Stimulated activated CD4-positive, alpha-beta T cell treated with anti-CD3 and anti-CD28 coated beads, Interleukin-15, amount 100 ng/mL, for 24 hours (primary cell): ENCODE results near the gene TMEM209.
"Not testable (repeated sequence)": the region's sequence is repeated elsewhere in the genome, so short reads cannot be mapped to it uniquely, and the experiment has no call there.

Source experiments
- DNase-seq: peaks from one replicate; pipeline ENCODE4 v3.0.0-alpha.2; 2020

Gene TMEM209

DNA sequence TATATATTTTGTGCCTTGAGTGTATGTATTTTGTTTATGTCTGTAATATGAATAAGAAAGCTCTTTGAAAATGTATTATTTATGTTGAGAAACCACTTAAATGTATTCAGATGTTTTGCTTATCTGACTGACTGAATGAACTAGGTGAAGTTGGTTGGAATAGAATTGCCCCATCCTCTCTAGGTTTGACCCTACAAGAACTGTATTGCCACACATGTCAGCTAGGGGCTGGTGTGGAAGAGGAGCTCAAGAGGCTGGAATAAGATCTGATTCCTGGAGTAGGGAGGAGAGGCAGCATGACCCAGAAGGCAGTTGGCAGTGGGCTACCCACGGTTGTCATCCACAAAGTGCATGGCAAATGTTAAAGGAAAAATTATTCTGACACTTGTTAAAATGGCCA, 11.5 kb upstream of the TMEM209 start:
- no peak for DNase-seq

DNA sequence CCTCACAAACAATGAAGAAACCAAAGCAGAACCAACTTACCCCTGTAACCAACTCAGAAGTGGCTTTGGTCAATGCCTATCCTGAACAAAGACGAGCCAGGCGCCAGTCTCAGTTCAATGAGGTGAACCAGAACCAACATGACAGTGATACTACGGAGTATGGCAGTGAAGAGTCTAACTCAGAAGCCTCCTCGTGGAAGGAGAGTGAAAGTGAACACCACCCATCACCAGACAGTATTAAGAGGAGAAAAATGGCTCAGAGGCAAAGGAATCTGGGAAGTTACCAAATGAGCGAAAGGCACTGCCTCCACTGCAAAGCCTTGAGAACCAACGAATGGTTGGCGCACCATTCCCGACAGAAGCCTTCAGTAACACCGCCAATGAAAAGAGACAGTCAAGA, 10.8 kb upstream of the TMEM209 start:
- DNase-seq = no peak

DNA sequence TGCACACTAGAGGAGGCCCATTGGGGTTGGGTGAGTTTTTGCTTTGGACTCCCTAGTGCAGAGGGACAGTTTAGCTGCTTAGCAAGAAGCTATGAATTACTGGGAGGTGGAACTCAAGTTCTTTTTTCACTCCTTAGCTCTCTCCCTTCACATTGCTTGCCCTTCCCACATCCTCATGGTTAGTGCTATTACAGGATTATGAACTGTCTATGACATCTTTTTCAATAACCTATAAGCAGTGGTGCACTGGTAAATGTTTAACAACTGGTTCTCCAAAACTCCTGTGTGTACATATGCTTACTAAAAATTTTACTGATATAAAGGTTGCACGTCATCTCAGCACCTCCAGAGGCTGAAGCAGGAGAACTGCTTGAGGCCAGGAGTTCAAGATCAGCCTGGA, 8.6 kb upstream of the TMEM209 start:
- DNase-seq = no peak

DNA sequence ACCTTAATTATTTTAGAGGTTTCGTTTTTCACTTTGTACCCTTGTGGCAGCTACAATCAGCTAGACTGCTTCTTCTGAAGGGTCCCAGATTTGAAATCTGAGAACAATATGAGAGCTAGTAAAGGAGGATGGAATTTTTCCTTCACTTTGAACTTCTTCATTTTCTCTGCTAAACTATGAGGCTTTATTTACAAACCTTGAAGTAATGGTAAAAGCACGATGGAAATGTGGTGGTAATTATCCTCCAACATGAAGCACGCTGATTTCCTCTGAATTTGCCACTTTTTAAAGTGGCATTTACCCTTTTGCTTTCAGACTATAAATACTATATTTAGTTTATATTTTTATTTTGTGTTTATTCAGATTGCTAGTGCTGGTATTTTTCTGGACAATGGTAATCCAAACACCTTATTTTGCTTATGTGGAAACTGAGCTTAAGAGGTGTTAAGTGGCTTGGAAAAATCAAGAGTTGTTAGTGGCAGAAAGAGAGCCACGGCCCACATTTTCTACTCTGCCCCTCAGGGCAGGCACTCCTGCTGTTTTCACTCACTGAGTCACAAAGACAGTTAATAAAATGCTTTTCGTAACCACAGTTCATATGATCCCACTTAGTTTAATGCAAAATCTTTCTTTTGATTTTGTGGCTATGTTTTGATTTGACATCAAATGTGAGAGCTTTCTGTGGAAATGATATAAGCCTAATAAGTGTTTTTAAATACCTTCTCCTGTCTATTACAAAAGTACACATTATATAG, 5.2 kb upstream of the TMEM209 start:
- DNase-seq = no peak

DNA sequence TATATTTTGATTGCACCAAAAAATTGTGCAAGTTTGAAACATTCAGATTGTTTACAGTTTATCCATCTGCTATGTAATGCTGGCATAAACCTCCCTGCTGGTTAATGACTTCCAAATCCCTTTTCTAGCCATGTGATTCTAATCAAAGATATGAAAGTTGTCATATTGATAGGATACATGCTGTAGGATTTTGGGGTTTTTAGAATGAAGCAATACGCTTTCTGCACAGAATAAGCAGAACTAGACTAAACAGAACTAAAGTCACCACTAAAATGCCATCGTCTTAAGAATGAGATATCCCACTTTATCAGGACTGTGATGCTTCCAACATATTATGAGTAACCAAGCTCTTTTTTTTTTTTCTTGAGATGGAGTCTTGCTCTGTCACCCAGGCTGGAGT, 3.3 kb upstream of the TMEM209 start:
- DNase-seq = no peak

DNA sequence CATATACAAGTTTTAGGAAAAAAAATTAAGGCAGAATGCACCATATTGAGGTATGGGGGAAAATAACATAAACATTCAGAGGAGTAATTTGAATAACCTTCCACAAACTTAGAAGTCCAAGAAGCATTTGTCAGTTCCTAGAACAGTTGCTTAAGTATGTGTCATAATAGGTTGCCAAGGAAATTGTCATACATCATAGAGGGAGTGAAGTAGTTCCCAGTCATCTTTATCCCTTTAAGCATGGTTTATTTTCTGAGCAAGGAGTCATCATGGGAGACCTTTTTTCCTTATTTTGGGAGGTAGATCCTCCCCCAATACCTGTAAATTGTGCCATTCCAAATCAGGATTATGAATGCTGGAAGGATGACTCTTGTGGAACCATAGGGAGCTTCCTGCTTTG, 2.4 kb upstream of the TMEM209 start, which contains the start of gene SSMEM1:
Gene SSMEM1 (plus strand): TSS at position 219 of the 400 bp plus-strand sequence. CDS start 51 bp downstream, at position 270.
- no peak for DNase-seq

DNA sequence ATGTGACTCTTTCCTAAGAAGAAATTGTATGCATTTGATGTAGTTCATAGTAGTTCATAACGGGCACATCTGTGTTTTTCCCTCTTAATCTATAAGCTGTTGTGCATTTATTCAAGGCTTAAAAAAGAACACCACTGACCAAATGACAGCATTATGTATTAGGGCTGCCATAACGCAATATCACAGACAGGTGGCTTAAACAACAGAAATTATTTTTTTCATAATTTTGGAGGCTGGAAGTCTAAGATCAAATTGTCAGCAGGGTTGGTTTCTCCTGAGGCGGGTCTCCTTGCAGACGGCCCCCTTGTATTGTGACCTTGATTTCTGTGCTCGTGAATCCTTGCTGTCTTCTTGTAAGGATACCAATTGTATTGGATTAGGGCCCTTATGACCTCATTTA, 1.8 kb upstream of the TMEM209 start:
- no peak for DNase-seq

DNA sequence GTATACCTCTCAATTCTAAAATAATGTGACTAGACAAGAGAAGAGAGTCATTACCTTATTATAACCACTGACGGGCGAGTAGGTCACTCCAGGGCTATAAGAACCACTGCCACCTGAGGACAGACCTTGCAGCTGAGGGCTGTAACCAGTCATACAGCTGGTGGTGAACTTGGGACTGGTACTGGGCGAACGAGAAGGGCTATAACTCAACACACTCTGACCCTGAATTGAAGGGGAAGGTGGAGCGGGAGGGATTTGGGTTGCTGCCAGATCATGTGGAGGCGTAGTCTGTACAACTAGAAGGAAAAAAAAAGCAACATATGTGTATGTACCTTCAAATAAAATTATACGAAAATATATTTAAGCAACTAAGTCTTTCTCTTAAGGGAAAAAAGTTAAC, 3.4 kb downstream of the TMEM209 start:
- no peak for DNase-seq

DNA sequence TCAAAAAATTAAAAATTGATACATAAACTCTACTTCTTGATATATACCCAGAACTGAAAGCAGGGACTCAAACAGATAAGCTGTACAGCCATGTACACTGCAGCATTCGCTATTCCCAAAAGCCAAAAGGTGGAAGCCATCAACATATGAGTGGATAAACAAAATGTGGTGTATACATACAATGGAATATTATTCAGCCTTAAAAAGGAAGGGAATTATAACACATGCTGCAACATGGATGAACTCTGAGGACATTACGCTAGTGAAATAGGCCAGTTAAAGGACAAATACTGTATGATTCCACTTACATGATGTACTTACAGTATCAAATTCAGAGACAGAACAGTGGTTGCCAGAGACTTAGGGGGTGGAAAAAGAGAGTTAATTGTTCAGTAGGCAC, 8.1 kb downstream of the TMEM209 start:
- DNase-seq = no peak

DNA sequence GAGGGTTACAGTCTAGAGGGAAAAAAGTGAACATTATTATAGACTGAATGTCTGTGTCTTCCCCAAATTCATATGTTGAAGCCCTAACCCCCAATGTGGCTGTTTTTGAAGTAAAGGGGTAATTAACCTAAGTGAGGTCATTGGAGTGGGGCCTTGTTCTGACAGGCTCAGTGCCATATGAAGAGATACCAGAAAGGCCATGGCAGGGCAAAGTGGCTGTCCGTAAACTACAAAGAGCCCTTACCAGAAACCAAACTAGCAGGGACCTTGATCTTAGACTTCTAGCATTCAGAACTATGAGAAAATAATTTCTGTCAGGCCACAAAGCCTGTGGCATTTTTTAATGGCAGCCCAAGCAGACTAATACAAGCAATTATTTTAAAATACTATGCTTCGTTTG, 8.7 kb downstream of the TMEM209 start:
- DNase-seq = no peak

DNA sequence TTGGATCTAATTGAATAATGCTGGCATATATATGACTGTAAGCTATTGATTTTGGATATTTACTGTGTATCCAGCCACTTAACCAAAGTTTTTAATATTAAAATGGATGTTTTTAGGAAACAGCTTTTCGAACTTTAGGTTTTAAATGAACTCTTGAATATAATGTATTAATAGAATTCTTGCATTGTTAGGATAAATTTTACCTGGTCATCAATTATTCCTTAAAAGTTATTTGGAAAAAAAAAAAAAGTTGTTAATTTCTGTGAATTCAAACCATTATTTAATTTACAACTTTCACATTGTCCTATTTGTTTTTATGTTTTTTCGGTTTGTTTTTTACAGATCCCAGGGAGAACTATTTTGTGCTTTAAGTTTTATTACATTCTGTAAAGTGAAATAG, 9.8 kb downstream of the TMEM209 start:
- DNase-seq = no peak

DNA sequence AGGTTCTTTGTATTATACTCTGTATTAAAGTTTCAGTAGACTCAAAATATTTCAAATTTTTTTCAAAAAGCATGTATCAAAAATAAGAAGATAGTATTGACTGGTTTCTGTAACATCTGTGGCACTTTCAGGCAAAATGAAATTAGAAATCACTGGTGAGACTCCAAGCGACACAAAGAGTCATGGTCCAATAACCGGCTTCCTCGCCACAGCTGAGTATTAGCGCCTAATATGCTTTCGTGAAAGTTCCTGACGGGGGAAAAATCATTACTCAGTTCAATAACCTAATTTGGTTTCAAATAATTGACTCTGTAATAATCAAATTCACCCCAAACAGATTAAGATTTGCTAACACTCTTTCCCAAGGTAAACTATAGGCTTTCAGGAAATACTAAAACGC, 13.4 kb downstream of the TMEM209 start:
- no peak for DNase-seq

DNA sequence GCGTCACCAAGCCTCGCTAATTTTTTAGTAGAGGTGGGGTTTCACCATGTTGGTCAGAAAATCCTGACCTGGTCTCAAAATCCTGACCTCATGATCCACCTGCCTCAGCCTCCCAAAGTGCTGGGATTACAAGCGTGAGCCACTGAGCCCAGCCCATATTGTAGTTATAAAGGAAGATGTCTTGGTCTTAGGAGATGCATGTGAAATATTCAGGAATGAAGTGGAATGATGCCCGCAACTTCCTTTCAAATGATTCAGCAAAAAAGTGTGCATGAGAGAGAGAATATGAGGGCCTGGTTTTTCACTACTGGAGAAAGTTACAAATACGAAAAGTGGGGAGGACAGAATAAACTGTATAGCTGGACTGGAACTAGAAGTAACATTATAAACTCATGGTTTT, 15.9 kb downstream of the TMEM209 start:
- DNase-seq = no peak

DNA sequence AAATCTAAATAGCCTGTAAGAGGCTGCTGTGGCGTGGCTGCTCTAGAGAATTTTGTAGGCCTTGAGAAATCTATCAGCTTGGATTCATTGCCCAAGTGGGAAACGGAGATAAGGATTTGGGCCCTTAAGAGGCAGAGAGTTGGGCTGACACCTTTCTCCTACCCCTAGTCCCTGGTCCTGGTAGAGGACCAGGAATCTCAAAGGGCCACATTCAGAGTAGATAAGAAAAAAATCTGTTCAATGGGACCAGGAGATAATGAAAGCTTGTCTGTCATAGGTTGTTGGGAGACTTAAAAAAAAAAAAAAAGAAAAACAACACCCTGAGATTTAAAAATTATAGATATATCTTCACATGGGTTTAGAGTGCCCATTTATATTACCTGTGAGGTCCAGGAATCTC, 17.8 kb downstream of the TMEM209 start:
- DNase-seq = no peak

DNA sequence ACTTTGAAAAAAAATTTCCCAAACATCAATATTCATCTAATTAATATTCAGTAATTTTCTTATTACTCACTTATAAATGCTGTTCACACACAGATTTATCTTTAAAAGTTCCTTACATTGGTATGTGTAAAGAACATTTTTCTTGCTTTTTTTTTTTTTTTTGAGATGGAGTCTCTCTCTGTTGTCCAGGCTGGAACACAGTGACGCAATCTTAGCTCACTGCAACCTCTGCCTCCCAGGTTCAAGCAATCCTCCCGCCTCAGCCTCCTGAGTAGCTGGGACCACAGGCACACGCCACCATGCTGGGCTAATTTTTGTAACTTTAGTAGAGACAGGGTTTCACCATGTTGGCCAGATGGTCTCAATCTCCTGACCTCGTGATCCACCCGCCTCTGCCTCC, 20.9 kb downstream of the TMEM209 start:
- DNase-seq = not testable (repeated sequence)

DNA sequence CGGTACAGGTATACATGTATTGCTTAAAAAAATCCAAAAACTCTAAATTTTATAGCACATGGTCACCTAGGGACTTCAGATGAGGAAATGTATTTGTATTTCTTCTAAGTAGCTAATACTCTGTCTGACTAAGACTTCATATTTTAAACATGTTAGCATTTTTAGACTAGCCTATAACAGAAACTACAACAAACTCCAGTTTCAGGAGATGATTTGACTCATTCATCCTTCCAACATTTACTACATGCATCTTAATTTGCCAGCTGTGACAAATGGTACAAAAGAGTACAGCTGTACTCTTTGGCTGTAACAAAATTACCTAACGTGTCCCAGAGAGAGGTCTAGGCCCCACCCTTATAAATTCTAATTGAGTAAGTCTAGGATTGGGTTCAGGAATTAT, 22.2 kb downstream of the TMEM209 start:
- no peak for DNase-seq

DNA sequence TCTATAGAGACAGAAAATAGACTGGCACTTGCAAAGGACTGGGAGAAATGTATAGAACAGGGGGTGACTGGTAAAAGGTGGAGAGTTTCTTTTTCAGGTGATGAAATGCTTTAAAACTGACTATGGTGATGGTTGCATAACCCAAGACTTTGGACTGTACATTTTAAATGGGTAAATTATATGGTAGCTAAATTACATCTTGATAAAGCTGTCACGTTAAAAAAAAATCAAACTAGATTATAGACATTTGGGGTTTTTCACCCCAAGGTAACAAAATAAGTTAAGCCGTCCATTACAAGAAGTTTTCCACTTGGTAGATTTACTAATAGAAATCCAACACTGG, 24.0 kb downstream of the TMEM209 start:
- DNase-seq = no peak

DNA sequence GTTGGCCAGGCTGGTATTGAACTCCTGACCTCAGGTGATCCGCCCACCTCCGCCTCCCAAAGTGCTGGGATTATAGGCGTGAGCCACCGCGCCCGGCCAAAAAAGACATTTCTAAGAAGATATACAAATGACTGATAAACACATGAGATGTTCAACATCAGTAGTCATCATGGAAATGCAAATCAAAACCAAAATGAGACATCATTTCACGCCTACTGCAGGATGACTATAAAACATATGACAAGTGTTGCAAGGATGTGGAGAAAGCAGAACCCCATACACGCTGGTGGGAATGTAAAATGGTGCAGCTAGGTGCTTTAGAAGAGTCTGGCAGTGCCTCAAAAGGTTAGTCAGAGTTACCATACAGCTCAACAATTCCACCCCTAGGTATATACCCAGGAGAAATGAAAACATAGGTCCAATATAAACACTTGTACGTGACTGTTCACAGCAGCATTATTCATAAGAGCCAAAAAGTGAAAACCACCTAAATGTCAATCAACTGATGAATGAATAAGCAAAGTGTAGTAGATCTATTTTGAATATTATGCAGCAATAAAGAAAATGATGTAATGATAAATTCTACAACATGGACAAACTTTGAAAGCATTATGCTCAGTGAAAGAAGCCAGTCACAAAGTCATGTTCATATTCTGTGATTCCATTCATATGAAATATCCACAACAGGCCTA, 24.5 kb downstream of the TMEM209 start:
- DNase-seq = peak; percentile 58

DNA sequence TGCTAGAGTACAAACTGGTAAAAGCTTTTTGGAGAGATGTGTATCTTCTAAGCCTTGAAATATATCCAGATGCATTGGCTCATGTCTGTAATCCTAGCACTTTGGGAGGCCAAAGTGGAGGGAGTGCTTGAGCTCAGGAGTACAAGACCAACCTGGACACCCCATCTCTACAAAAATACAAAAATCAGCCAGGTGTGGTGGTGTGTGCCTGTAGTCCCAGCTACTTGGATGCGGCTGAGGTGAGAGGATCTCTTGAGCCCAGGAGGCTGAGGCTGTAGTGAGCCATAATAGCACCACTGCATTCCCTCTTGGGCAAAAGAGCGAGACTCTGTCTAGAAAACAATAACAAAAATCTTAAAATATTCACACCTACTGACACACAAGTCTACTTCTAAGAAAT, 25.6 kb downstream of the TMEM209 start:
- DNase-seq = no peak

DNA sequence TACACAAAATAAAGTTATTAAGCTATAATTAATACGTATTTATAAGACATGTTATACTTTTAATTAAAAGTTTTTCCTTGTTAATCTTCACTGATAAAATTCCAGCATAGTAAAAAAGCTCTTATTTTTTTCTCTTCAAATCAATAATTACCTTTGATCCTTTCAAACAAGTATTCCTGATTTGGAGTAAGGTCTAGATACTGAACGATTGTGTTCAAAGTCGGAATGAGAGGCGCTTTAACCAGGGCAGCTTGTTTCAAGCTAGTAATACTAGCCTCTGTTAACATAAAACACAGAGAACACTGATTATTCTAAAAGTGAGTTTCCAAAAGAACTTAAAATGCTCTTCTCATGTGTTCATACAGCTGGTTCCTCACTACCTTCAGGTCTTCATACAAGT, 27.0 kb downstream of the TMEM209 start:
- no peak for DNase-seq

DNA sequence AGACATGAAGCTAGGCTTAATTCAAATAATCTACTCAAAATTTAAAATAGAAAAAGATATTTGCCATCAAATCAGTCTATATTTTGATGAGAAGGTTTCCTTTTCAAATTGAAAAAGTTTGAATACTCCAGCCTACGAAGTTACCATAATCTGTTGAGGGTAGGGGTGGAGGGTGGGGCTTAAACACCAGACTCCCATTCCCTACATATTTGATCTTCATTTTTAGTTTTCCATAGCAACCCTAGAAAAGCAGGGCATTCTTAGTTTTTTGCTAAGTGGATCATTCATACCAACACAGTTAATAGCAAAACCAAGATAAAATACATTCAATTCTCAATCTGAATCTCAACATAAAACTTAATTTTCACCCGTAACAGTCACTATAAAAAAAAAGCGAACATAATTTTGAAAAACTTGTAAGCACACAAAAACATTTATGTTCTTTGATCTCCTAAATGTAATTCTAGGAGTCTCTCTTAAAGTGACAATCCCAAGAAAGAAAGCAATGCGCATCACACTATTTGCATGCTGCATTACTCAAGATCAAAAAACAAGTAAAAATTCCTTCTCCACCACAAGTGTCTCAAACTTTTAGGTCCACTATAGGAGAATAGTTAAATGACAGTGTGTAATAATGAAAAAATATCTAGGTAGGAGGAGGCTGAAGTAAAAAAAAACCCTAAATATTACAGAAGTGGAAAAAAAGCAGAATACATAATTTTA, 30.8 kb downstream of the TMEM209 start:
- DNase-seq = no peak

DNA sequence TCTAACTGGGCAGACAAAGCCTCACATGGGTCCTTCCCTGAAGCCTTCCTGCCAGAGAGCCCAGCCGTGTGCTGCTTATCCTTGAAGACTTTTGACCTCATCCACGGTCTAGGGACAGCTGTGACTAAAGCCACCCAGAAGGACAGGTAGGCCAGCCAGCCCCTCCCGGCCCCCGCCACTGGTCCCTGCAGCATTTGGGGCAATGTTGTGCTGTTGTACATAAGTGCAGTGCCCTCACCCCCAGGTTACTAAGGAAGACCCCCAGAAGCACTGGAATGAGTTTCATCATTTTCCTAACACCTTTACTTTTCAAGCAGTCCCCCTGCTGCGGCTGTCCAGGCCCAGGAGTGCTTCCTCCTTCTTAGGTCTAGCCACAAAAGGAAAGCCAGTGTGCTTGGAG, 43.0 kb downstream of the TMEM209 start:
- DNase-seq = no peak

DNA sequence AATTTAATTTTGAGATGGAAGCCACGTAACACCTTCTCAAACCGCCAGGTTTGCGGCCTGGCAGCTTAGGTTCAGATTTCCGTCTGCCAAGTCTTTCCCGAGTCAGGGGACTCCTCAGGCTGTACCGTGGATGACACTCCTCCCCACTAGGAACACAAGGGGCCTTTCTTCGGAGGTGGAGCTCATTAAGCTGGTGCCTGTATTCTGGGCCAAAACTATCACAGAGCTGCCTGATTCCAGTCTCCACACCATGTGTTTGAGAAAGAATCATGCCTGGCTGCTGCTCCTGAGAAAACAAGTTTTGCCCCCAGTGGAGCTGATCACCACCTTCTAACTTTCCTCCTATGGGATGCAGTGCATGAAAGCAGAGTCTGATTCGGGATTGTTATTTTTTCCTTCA, 44.8 kb downstream of the TMEM209 start:
- DNase-seq = no peak

DNA sequence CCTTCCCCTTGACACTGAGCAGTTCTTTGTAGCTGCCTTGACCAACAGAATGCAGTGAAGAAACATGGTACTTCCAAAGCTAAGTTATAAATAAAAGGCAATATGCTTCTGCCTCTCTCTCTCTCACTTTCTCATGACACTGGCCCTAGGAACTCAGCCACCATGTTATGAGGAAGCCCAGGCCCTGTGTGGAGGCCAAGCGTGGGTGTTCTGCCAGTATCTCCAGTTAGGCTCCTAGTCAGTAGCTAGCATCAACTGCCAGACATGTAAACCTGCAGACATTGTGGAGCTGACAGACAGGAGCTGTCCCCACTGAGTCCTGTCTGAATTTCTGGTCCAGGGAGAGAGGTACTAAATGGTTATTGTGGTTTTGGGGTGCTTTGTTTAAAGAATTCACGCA, 45.2 kb downstream of the TMEM209 start:
- DNase-seq = no peak
